H9 (cell line): ENCODE measurements around the gene RRAD. TPM values are rescaled to one million over a fixed set of nuclear protein-coding genes. Genes with fewer than 3 reads are reported as not detected.

Experiments
- DNase-seq: peaks from one replicate; pipeline ENCODE4 v3.0.0-alpha.2; 2017
- H2AFZ ChIP-seq: one replicate; pipeline ENCODE4 v1.6.1; 2013; ENCODE audit warnings: mild to moderate bottlenecking, low read length, control low read depth, moderate library complexity
- H2AK5ac ChIP-seq: 2 replicates; pipeline ENCODE4 v1.6.1; 2013; ENCODE audit warnings: low read length, control low read depth, mixed read lengths; ENCODE audit not compliant: insufficient read length
- H2BK120ac ChIP-seq: one replicate; pipeline ENCODE4 v1.6.1; 2013; ENCODE audit warnings: low read depth, mild to moderate bottlenecking, low read length, control low read depth, inconsistent platforms; ENCODE audit not compliant: poor library complexity, severe bottlenecking
- H2BK12ac ChIP-seq: 2 replicates; pipeline ENCODE4 v1.6.1; 2013; ENCODE audit warnings: low read length, control low read depth, mixed read lengths, low read depth; ENCODE audit not compliant: insufficient read length
- H2BK15ac ChIP-seq: 2 replicates; pipeline ENCODE4 v1.6.1; 2013; ENCODE audit warnings: low read depth, low read length, control low read depth
- H2BK20ac ChIP-seq: one replicate; pipeline ENCODE4 v1.6.1; 2013; ENCODE audit warnings: low read depth, mild to moderate bottlenecking, low read length, control low read depth, inconsistent platforms; ENCODE audit not compliant: poor library complexity, severe bottlenecking
- H2BK5ac ChIP-seq: 2 replicates; pipeline ENCODE4 v1.6.1; 2013; ENCODE audit warnings: low read length, control low read depth, mixed read lengths; ENCODE audit not compliant: insufficient read length
- H3K14ac ChIP-seq: 2 replicates; pipeline ENCODE4 v1.6.1; 2013; ENCODE audit warnings: low read length, control low read depth; ENCODE audit not compliant: insufficient read depth
- H3K18ac ChIP-seq: 2 replicates; pipeline ENCODE4 v1.6.1; 2013; ENCODE audit warnings: low read depth, mild to moderate bottlenecking, mixed read lengths, low read length, control low read depth; ENCODE audit not compliant: insufficient read length
- H3K23ac ChIP-seq: 2 replicates; pipeline ENCODE4 v1.6.1; 2013; ENCODE audit warnings: low read length, control low read depth, mixed read lengths, low read depth; ENCODE audit not compliant: insufficient read length
- H3K23me2 ChIP-seq: 2 replicates; pipeline ENCODE4 v1.6.1; 2013; ENCODE audit warnings: low read depth, mild to moderate bottlenecking, mixed read lengths, low read length, control low read depth; ENCODE audit not compliant: insufficient read length, poor library complexity, severe bottlenecking
- H3K27ac ChIP-seq: 2 replicates; pipeline ENCODE4 v1.5.1; 2013; ENCODE audit warnings: low read length, control low read depth, mixed read lengths, low read depth; ENCODE audit not compliant: insufficient read length
- H3K27me3 ChIP-seq: 2 replicates; pipeline ENCODE4 v1.6.1; 2013; ENCODE audit warnings: low read length, control low read depth, inconsistent platforms; ENCODE audit not compliant: insufficient read depth
- H3K4ac ChIP-seq: 2 replicates; pipeline ENCODE4 v1.6.1; 2013; ENCODE audit warnings: low read depth, mild to moderate bottlenecking, control low read depth, inconsistent platforms, low read length, moderate library complexity
- H3K4me1 ChIP-seq: 2 replicates; pipeline ENCODE4 v1.6.1; 2013; ENCODE audit warnings: low read length, control low read depth, inconsistent platforms; ENCODE audit not compliant: insufficient read depth
- H3K4me2 ChIP-seq: 2 replicates; pipeline ENCODE4 v1.6.1; 2013; ENCODE audit warnings: low read length, control low read depth, mixed read lengths; ENCODE audit not compliant: insufficient read length, insufficient read depth
- H3K56ac ChIP-seq: 2 replicates; pipeline ENCODE4 v1.6.1; 2013; ENCODE audit warnings: low read depth, mild to moderate bottlenecking, mixed read lengths, low read length, control low read depth; ENCODE audit not compliant: insufficient read length
- H3K79me1 ChIP-seq: 2 replicates; pipeline ENCODE4 v1.6.1; 2013; ENCODE audit warnings: low read depth, mild to moderate bottlenecking, moderate library complexity, low read length, control low read depth, inconsistent platforms; ENCODE audit not compliant: insufficient read depth, poor library complexity, severe bottlenecking
- H3K79me2 ChIP-seq: 2 replicates; pipeline ENCODE4 v1.6.1; 2013; ENCODE audit warnings: low read length, control low read depth, inconsistent platforms; ENCODE audit not compliant: insufficient read depth
- H3K9ac ChIP-seq: 2 replicates; pipeline ENCODE4 v1.6.1; 2013; ENCODE audit warnings: low read length, control low read depth, mixed read lengths; ENCODE audit not compliant: insufficient read length; ENCODE audit errors: extremely low read depth
- H3K9me3 ChIP-seq: one replicate; pipeline ENCODE4 v1.6.1; 2013; ENCODE audit warnings: low read depth, low read length, inconsistent platforms; ENCODE audit not compliant: control insufficient read depth
- H3T11ph ChIP-seq: one replicate; pipeline ENCODE4 v1.6.1; 2013; ENCODE audit warnings: mild to moderate bottlenecking, low read length, control low read depth, inconsistent platforms
- H4K20me1 ChIP-seq: one replicate; pipeline ENCODE4 v1.6.1; 2013; ENCODE audit not compliant: control insufficient read depth, insufficient read length, insufficient read depth
- H4K5ac ChIP-seq: 2 replicates; pipeline ENCODE4 v1.6.1; 2013; ENCODE audit warnings: low read depth, mild to moderate bottlenecking, mixed read lengths, low read length, control low read depth; ENCODE audit not compliant: insufficient read length
- H4K8ac ChIP-seq: replicated peaks from 2 replicates; pipeline ENCODE4 v1.6.1; 2013; ENCODE audit warnings: low read length, control low read depth, mixed read lengths, low read depth; ENCODE audit not compliant: insufficient read length
- H4K91ac ChIP-seq: 2 replicates; pipeline ENCODE4 v1.6.1; 2013; ENCODE audit warnings: low read depth, mild to moderate bottlenecking, moderate library complexity, mixed read lengths, low read length, control low read depth; ENCODE audit not compliant: insufficient read length
- H3K27ac Mint-ChIP-seq, 3 experiments: 2 replicates in 2 of 3; 3 replicates in 1 of 3; pipeline ENCODE4 v1.8.0; 2020 to 2021; ENCODE audit warnings: mixed read lengths in 3 of 3, mild to moderate bottlenecking in 1 of 3, moderate library complexity in 1 of 3
- H3K27me3 Mint-ChIP-seq: 2 replicates; pipeline ENCODE4 v1.8.0; 2021; ENCODE audit warnings: low read depth, mild to moderate bottlenecking, moderate library complexity, mixed read lengths
- H3K36me3 Mint-ChIP-seq, 3 experiments: 2 replicates in 2 of 3; 3 replicates in 1 of 3; pipeline ENCODE4 v1.8.0; 2020 to 2021; ENCODE audit warnings: low read depth in 3 of 3, mixed read lengths in 3 of 3; ENCODE audit not compliant: insufficient read depth in 1 of 3
- H3K4me1 Mint-ChIP-seq, 2 experiments: 2 replicates each; pipeline ENCODE4 v1.8.0; 2020; ENCODE audit warnings: mixed read lengths in 2 of 2
- H3K4me3 Mint-ChIP-seq, 2 experiments: 2 replicates in 1 of 2; 3 replicates in 1 of 2; pipeline ENCODE4 v1.8.0; 2020 to 2021; ENCODE audit warnings: mild to moderate bottlenecking in 2 of 2, mixed read lengths in 2 of 2, moderate library complexity in 1 of 2
- H3K9me3 Mint-ChIP-seq, 2 experiments: 2 replicates in 1 of 2; 3 replicates in 1 of 2; pipeline ENCODE4 v1.8.0; 2020; ENCODE audit warnings: mild to moderate bottlenecking in 2 of 2, mixed read lengths in 2 of 2, moderate library complexity in 1 of 2
- CTCF ChIP-seq: fragments of 200-600 bp; sonication (generic); conservative IDR thresholded peaks from 3 replicates; pipeline ENCODE4 v1.8.0; 2021; ENCODE audit warnings: antibody characterized with exemption, mild to moderate bottlenecking
- WGBS: extraction: QIAGEN DNeasy Blood & Tissue Kit; methylation state at CpG from one replicate; pipeline ENCODE4 v1.1.7; 2013; ENCODE audit warnings: missing lambda C conversion rate, low lambda C conversion rate, mixed read lengths; ENCODE audit not compliant: insufficient read length; ENCODE audit errors: extremely low coverage; 5-methylcytosine and 5-hydroxymethylcytosine counted together
- total RNA-seq: library from RNA; stranded (reverse); gene quantifications from 2 replicates; pipeline ENCODE4 v1.2.1, GENCODE V29; 2021

RRAD gene
- total RNA-seq, 1 experiment from 2014 or later = 0.72 TPM

- Histone ChIP-seq H3K4me1 (no peaks in the 10 kb centered on the region), H3K23me2 (no peaks in the 10 kb centered on the region), H4K8ac (no peak overlapping the region), H2BK20ac (no peak overlapping the region), H2BK15ac (no peak overlapping the region), H3K4me2 (no peak overlapping the region), H3K56ac (no peak overlapping the region), H3K79me2 (no peaks in the 10 kb centered on the region), H2BK5ac (no peak overlapping the region), H3K79me1 (no peaks in the 10 kb centered on the region), H3K18ac (no peak overlapping the region), H3K23ac (no peak overlapping the region), H3K9ac (no peak overlapping the region), H3K4ac (no peak overlapping the region), H4K91ac (no peak overlapping the region), H3K27me3 (no peaks in the 10 kb centered on the region), H4K5ac (no peak overlapping the region), H3K27ac (no peak overlapping the region), H2AFZ (no peak overlapping the region), H4K20me1 (no peaks in the 10 kb centered on the region), H2AK5ac (no peak overlapping the region), H3T11ph (no peak overlapping the region), H3K14ac (no peak overlapping the region), H2BK12ac (no peak overlapping the region), H3K9me3 (no peaks in the 10 kb centered on the region), H2BK120ac (no peak overlapping the region)
- WGBS = no CpG with 5 or more reads among the region's 5 CpGs
- Mint-ChIP-seq H3K9me3 (no peaks in the 10 kb centered on the region), H3K27ac (no peak overlapping the region), H3K27me3 (no peaks in the 10 kb centered on the region; the same call in none of the 2 replicates), H3K36me3 (peaks cover 10 to 41% (median 34%) of the 10 kb centered on the region in 3 experiments; a peak in 6 of 7 replicates), H3K4me3 (no peak overlapping the region), H3K4me1 (peaks cover 2 to 4% of the 10 kb centered on the region in 2 experiments; a peak in 2 of 4 replicates)
- no peak for TF ChIP-seq CTCF
- DNase-seq = no peak
Observed at GRCh38 chr16:66942981-66943380, 17.6 kb upstream of the RRAD start.
